Natural killer cell (primary cell): ENCODE results near the gene C16orf46. TPM values are rescaled to one million over a fixed set of nuclear protein-coding genes. Genes with fewer than 3 reads are reported as not detected.
"Not testable (repeated sequence)": the region's sequence is repeated elsewhere in the genome, so short reads cannot be mapped to it uniquely, and the experiment has no call there.

Experiments
- ATAC-seq, 3 donors: fragments of 150-1000 bp in 2 of 3; fragments of 200-7000 bp in 1 of 3; cut with Tn5 transposase; 1 replicate in 1 of 3; 2 replicates in 2 of 3; pipeline ENCODE4 v1.10.0; 2021; ENCODE audit warnings: mild to moderate bottlenecking in 2 of 3, moderate library complexity in 2 of 3
- DNase-seq, 2 donors: peaks; one replicate each; pipeline versions ENCODE4 v3.0.0 to v3.0.0-alpha.2; 2013 to 2021; ENCODE audit warnings: mixed read lengths in 1 of 2
- H3K27ac ChIP-seq: one replicate; pipeline ENCODE4 v1.5.1; 2013; ENCODE audit warnings: mild to moderate bottlenecking, low read length
- H3K27me3 ChIP-seq: one replicate; pipeline ENCODE4 v1.6.1; 2013; ENCODE audit warnings: low read length; ENCODE audit not compliant: control insufficient read depth, insufficient read depth
- H3K36me3 ChIP-seq: one replicate; pipeline ENCODE4 v1.6.1; 2013; ENCODE audit warnings: low read length; ENCODE audit not compliant: control insufficient read depth, insufficient read depth
- H3K4me1 ChIP-seq: one replicate; pipeline ENCODE4 v1.6.1; 2013; ENCODE audit warnings: low read length; ENCODE audit not compliant: control insufficient read depth, insufficient read depth
- H3K4me3 ChIP-seq: one replicate; pipeline ENCODE4 v1.5.1; 2013; ENCODE audit warnings: low read length
- H3K9me3 ChIP-seq: one replicate; pipeline ENCODE4 v1.6.1; 2013; ENCODE audit warnings: low read length; ENCODE audit not compliant: control insufficient read depth, insufficient read depth
- H3K27ac Mint-ChIP-seq, 2 donors: one replicate each; pipeline ENCODE4 v1.8.0; 2022; ENCODE audit warnings: mild to moderate bottlenecking in 2 of 2, mixed read lengths in 2 of 2, moderate library complexity in 1 of 2
- H3K27me3 Mint-ChIP-seq, 2 donors: one replicate each; pipeline ENCODE4 v1.8.0; 2022; ENCODE audit warnings: low read depth in 2 of 2, mixed read lengths in 2 of 2
- H3K36me3 Mint-ChIP-seq: one replicate; pipeline ENCODE4 v1.8.0; 2022; ENCODE audit warnings: mixed read lengths
- H3K4me1 Mint-ChIP-seq, 2 donors: one replicate each; pipeline ENCODE4 v1.8.0; 2022; ENCODE audit warnings: mixed read lengths in 2 of 2
- H3K4me3 Mint-ChIP-seq: one replicate; pipeline ENCODE4 v1.8.0; 2022; ENCODE audit warnings: mild to moderate bottlenecking, moderate library complexity, mixed read lengths
- H3K9me3 Mint-ChIP-seq, 2 donors: one replicate each; pipeline ENCODE4 v1.8.0; 2022; ENCODE audit warnings: mixed read lengths in 2 of 2
- CTCF ChIP-seq: fragments of 200-600 bp; IDR thresholded peaks from one replicate; pipeline ENCODE4 v1.8.0; 2022; ENCODE audit warnings: antibody characterized with exemption
- WGBS: methylation state at CpG from one replicate; pipeline ENCODE4 v1.1.7; 2013; ENCODE audit warnings: missing lambda C conversion rate; ENCODE audit not compliant: insufficient coverage; 5-methylcytosine and 5-hydroxymethylcytosine counted together
- intact Hi-C: fragments of 100-400 bp; cut with micrococcal nuclease; formaldehyde crosslinking; loops from one replicate; pipeline ENCODE4 v1.14.2; 2022
- total RNA-seq, 4 donors: library from RNA; stranded (reverse); fragments of 120-200 nt in 1 of 4; gene quantifications; one replicate each; pipeline versions ENCODE4 v1.2.3 to v1.2.4, GENCODE V29; 2013 to 2022

The C16orf46 gene
- total RNA-seq, 3 donors from 2014 or later (not counting 1 experiment from before 2014, with no cell fraction given) = not detected

DNA sequence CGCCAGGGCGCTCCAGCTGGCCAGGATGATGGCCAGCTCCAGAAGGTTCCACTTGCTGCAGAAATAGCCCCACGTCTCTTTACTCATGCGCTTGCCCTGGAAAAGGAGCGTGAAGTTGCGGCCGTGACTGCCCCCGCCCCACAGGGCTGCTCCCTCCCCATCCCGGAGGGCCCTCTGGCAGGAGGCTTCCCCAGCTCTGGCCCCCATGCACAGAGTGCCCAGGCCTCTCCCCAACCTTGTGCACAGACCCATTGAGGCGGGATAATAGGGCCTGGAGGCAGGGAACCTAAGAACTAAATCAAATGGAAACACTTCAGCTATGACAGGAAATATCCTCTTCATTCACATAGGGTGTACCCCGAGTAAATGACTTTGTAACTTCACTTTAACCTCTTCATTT, 40.4 kb upstream of the C16orf46 start:
- H3K27me3 ChIP-seq = no peaks in the 10 kb centered on the region
- no peak overlapping the region for H3K4me3 Mint-ChIP-seq
- no peak overlapping the region for H3K4me3 ChIP-seq
- H3K4me1 Mint-ChIP-seq = no peaks in the 10 kb centered on the region
- no peak overlapping the region for H3K27ac Mint-ChIP-seq
- H3K27ac ChIP-seq = no peak overlapping the region
- H3K27me3 Mint-ChIP-seq = peaks cover 0 to 8% of the 10 kb centered on the region in 2 donors
- intact Hi-C loops = no loop called here
- H3K4me1 ChIP-seq = no peaks in the 10 kb centered on the region
- H3K36me3 Mint-ChIP-seq = no peaks in the 10 kb centered on the region
- H3K9me3 ChIP-seq = no peaks in the 10 kb centered on the region
- DNase-seq = no peak
- ATAC-seq = no peak
- H3K36me3 ChIP-seq = no peaks in the 10 kb centered on the region
- no peaks in the 10 kb centered on the region for H3K9me3 Mint-ChIP-seq
- no peak for TF ChIP-seq CTCF
- WGBS = 73% methylated on average over 11 of the region's 11 CpGs

- DNase-seq = no peak
- Mint-ChIP-seq H3K27ac (no peak overlapping the region), H3K36me3 (no peaks in the 10 kb centered on the region), H3K4me3 (no peak overlapping the region), H3K27me3 (peaks cover 0 to 8% of the 10 kb centered on the region in 2 donors), H3K9me3 (no peaks in the 10 kb centered on the region), H3K4me1 (no peaks in the 10 kb centered on the region)
- TF ChIP-seq CTCF = no peak
- no peaks in the 10 kb centered on the region for H3K36me3 ChIP-seq
- no peaks in the 10 kb centered on the region for H3K27me3 ChIP-seq
- H3K9me3 ChIP-seq = no peaks in the 10 kb centered on the region
- WGBS = 87% methylated on average over 6 of the region's 9 CpGs
- intact Hi-C loops = no loop called here
- H3K4me3 ChIP-seq = no peak overlapping the region
- H3K4me1 ChIP-seq = no peaks in the 10 kb centered on the region
- H3K27ac ChIP-seq = no peak overlapping the region
- no peak for ATAC-seq
Measured at GRCh38 chr16:81116285-81116684, 39.2 kb upstream of the C16orf46 start.

DNA sequence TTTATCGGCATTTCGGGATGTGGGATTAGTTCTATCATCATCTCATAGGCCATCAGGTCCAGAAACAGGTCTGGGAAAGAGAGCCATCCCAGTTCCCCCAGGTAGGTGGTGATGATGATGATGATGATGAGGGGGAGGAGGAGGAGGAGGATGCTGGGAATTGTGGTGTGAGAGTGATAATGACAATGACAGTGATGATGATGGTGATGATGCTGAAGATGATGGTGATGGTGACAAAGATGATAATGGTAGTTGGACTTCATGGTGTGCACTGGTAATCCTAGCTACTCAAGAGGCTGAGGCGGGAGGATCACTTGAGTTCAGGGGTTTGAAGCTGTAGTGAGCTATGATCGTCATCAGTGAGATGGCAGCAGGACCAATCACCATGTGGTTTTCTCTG, 35.4 kb upstream of the C16orf46 start:
- no peak overlapping the region for H3K27ac ChIP-seq
- Mint-ChIP-seq H3K4me3 (no peak overlapping the region), H3K27ac (no peak overlapping the region), H3K27me3 (peaks cover 0 to 6% of the 10 kb centered on the region in 2 donors), H3K9me3 (no peaks in the 10 kb centered on the region), H3K36me3 (no peaks in the 10 kb centered on the region), H3K4me1 (no peaks in the 10 kb centered on the region)
- H3K4me3 ChIP-seq = no peak overlapping the region
- TF ChIP-seq CTCF = no peak
- H3K4me1 ChIP-seq = no peaks in the 10 kb centered on the region
- intact Hi-C loops = no loop called here
- no peaks in the 10 kb centered on the region for H3K36me3 ChIP-seq
- H3K27me3 ChIP-seq = no peaks in the 10 kb centered on the region
- no peak for ATAC-seq
- 90% methylated on average over 4 of the region's 4 CpGs for WGBS
- no peak for DNase-seq
- no peaks in the 10 kb centered on the region for H3K9me3 ChIP-seq

DNA sequence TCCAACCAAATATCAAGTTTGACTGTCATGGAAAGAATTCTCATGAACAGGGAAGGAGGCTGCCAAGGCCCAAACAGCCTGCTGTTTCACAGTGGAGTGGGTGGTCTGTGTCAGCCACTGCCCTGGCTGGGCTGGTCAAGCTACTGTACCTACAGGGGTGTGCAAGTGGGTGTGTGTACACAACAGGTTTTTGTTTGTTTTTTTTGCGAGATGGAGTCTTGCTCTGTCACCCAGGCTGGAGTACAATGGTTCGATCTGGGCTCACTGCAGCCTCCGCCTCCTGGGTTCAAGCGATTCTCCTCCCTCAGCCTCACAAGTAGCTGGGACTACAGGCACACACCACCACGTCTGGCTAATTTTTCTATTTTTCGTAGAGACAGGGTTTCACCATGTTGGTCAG, 32.2 kb upstream of the C16orf46 start:
- H3K27me3 ChIP-seq, ATAC-seq, H3K36me3 Mint-ChIP-seq, H3K27ac Mint-ChIP-seq, DNase-seq, H3K4me1 ChIP-seq, intact Hi-C loops, H3K4me3 Mint-ChIP-seq, H3K27ac ChIP-seq, H3K27me3 Mint-ChIP-seq, H3K4me3 ChIP-seq, H3K9me3 Mint-ChIP-seq, H3K9me3 ChIP-seq, H3K4me1 Mint-ChIP-seq, H3K36me3 ChIP-seq: not testable (repeated sequence)
- 89% methylated on average over 6 of the region's 6 CpGs for WGBS
